ENCODE results near the gene COL1A2. TPM values are rescaled to one million over a fixed set of nuclear protein-coding genes. Genes with fewer than 3 reads are reported as not detected.

COL1A2 gene
- total RNA-seq, 4 donors from 2014 or later: 29.9 to 124 (median 61.3) TPM

- H3K4me1 ChIP-seq: peaks cover 17% of the 10 kb centered on the region
- 73% methylated on average over 2 of the region's 2 CpGs for WGBS
- peak overlapping the region; percentile 47 for H3K4me3 ChIP-seq
- no peaks in the 10 kb centered on the region for H3K27me3 ChIP-seq
- no peaks in the 10 kb centered on the region for H3K9me3 ChIP-seq
- DNase-seq (ENCODE audit: low spot score in 2 of 2): no peak
- TF ChIP-seq EP300 (IDR thresholded peaks at IDR 0.05): no peak
- no peak for TF ChIP-seq POLR2A (IDR thresholded peaks at IDR 0.05)
- no peak for TF ChIP-seq CTCF (IDR thresholded peaks at IDR 0.05)
- no peak for TF ChIP-seq POLR2AphosphoS5 (IDR thresholded peaks at IDR 0.05)
- H3K36me3 ChIP-seq: peaks cover 3% of the 10 kb centered on the region
- H3K27ac ChIP-seq: peak overlapping the region; percentile 65
These were observed 5.3 kb downstream of the COL1A2 start for GRCh38 chr7:94400022-94400421.

GRCh38 chr7:94400643-94401427 lies 6.1 kb downstream of the COL1A2 start:
- Histone ChIP-seq H3K27me3 (no peaks in the 10 kb centered on the region), H3K27ac (peak overlapping the region; percentile 65), H3K36me3 (peaks cover 3% of the 10 kb centered on the region), H3K4me1 (peaks cover 17% of the 10 kb centered on the region), H3K4me3 (peak overlapping the region; percentile 47), H3K9me3 (no peaks in the 10 kb centered on the region)
- TF ChIP-seq POLR2AphosphoS5 (IDR thresholded peaks at IDR 0.05) (no peak), POLR2A (IDR thresholded peaks at IDR 0.05) (no peak), CTCF (IDR thresholded peaks at IDR 0.05) (no peak), EP300 (IDR thresholded peaks at IDR 0.05) (no peak)
- 51% methylated on average over 6 of the region's 6 CpGs for WGBS
- DNase-seq (ENCODE audit: low spot score in 2 of 2): no peak

- peak overlapping the region; percentile 47 for H3K4me3 ChIP-seq
- H3K27me3 ChIP-seq: no peaks in the 10 kb centered on the region
- 26% methylated on average over 1 of the region's 1 CpG for WGBS
- peaks cover 17% of the 10 kb centered on the region for H3K4me1 ChIP-seq
- H3K36me3 ChIP-seq: peaks cover 3% of the 10 kb centered on the region
- H3K27ac ChIP-seq: peak overlapping the region; percentile 65
- TF ChIP-seq EP300 (IDR thresholded peaks at IDR 0.05): no peak
- no peak for TF ChIP-seq POLR2AphosphoS5 (IDR thresholded peaks at IDR 0.05)
- TF ChIP-seq POLR2A (IDR thresholded peaks at IDR 0.05): no peak
- TF ChIP-seq CTCF (IDR thresholded peaks at IDR 0.05): no peak
- no peak for DNase-seq (ENCODE audit: low spot score in 2 of 2)
- H3K9me3 ChIP-seq: no peaks in the 10 kb centered on the region
These were observed 6.7 kb downstream of the COL1A2 start for GRCh38 chr7:94401428-94401814.

- peaks cover 17% of the 10 kb centered on the region for H3K4me1 ChIP-seq
- H3K36me3 ChIP-seq: peaks cover 3% of the 10 kb centered on the region
- 50% methylated on average over 1 of the region's 1 CpG for WGBS
- TF ChIP-seq POLR2A (IDR thresholded peaks at IDR 0.05): no peak
- TF ChIP-seq CTCF (IDR thresholded peaks at IDR 0.05): no peak
- TF ChIP-seq EP300 (IDR thresholded peaks at IDR 0.05): no peak
- TF ChIP-seq POLR2AphosphoS5 (IDR thresholded peaks at IDR 0.05): no peak
- H3K4me3 ChIP-seq: no peak overlapping the region
- DNase-seq (ENCODE audit: low spot score in 2 of 2): no peak
- no peaks in the 10 kb centered on the region for H3K27me3 ChIP-seq
- H3K9me3 ChIP-seq: no peaks in the 10 kb centered on the region
- no peak overlapping the region for H3K27ac ChIP-seq
These were observed 8.9 kb downstream of the COL1A2 start for GRCh38 chr7:94403546-94403945.

- Histone ChIP-seq H3K4me1 (peaks cover 20% of the 10 kb centered on the region), H3K4me3 (no peak overlapping the region), H3K36me3 (peaks cover 13% of the 10 kb centered on the region), H3K9me3 (no peaks in the 10 kb centered on the region), H3K27me3 (no peaks in the 10 kb centered on the region), H3K27ac (no peak overlapping the region)
- WGBS: 46% methylated on average over 1 of the region's 1 CpG
- TF ChIP-seq EP300 (IDR thresholded peaks at IDR 0.05) (no peak), POLR2A (IDR thresholded peaks at IDR 0.05) (no peak), POLR2AphosphoS5 (IDR thresholded peaks at IDR 0.05) (no peak), CTCF (IDR thresholded peaks at IDR 0.05) (no peak)
- no peak for DNase-seq (ENCODE audit: low spot score in 2 of 2)
These were observed 10.8 kb downstream of the COL1A2 start for GRCh38 chr7:94405506-94405905.

Measured in suprapubic skin (tissue), 4 donors.